ENCODE measurements around the gene OR52E4. TPM values are rescaled to one million over a fixed set of nuclear protein-coding genes. Genes with fewer than 3 reads are reported as not detected.

Gene OR52E4
- total and polyA plus RNA-seq, 2 donors (not counting 3 experiments of a cell fraction or from before 2014, with no cell fraction given), result not detected

DNA sequence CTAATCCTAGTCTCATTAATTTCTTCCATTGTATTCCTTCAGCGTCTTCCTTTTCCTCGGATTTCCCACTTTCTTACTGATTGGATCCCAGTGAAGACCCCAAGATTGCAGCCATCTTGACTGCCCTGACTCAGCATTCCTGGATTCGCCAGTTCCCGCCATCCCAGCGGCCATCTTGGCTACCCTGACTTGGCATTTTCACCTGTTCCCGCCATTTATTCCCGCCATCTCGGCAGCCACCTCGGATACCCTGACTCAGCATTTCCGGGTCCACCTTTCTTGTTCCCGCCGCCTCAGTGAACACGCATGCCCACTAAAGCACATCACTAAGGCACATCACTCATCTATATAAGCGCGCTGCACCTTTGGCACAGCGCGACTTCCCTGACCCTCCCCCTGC lies 47.8 kb downstream of the OR52E4 start:
- H3K9ac ChIP-seq (replicated peaks; ENCODE audit: extremely low read depth, insufficient read depth, low read length), result no peak overlapping the region
- H3K36me3 ChIP-seq (ENCODE audit: control insufficient read depth in 2 of 2, extremely low read depth in 1 of 2, insufficient read depth in 2 of 2, low read length in 2 of 2), result no peaks in the 10 kb centered on the region
- no peaks in the 10 kb centered on the region for H4K20me1 ChIP-seq (replicated peaks; ENCODE audit: control insufficient read depth, extremely low read depth, insufficient read depth, low read length)
- H3K27me3 ChIP-seq (ENCODE audit: control insufficient read depth in 2 of 2, insufficient read depth in 2 of 2, low read length in 2 of 2), result no peaks in the 10 kb centered on the region
- H3K4me3 ChIP-seq (replicated peaks in 1 of 3; ENCODE audit: insufficient read depth in 1 of 3, low read depth in 1 of 3, low read length in 3 of 3), result no peak overlapping the region
- H2AFZ ChIP-seq (ENCODE audit: low read depth, low read length), result no peak overlapping the region
- no TSS peak for BruUV-seq (replicated peaks)
- no peaks in the 10 kb centered on the region for H3K4me1 ChIP-seq (ENCODE audit: control insufficient read depth, extremely low read depth, insufficient read depth, low read length)
- no peak for TF ChIP-seq FOS (IDR thresholded peaks at IDR 0.05; ENCODE audit: borderline replicate concordance, insufficient read depth, low read length)
- no peak for TF ChIP-seq GATA2 (IDR thresholded peaks at IDR 0.05; ENCODE audit: insufficient read depth, insufficient read length, low read depth, low read length)
- no peak for TF ChIP-seq POLR2A (IDR thresholded peaks at IDR 0.05; ENCODE audit: low read depth, low read length)
- TF ChIP-seq MYC (IDR thresholded peaks at IDR 0.05; ENCODE audit: low read depth, low read length), result no peak
- TF ChIP-seq, protein P1, sequence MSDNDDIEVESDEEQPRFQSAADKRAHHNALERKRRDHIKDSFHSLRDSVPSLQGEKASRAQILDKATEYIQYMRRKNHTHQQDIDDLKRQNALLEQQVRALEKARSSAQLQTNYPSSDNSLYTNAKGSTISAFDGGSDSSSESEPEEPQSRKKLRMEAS (IDR thresholded peaks at IDR 0.05; ENCODE audit: insufficient read depth, insufficient read length), result no peak
- TF ChIP-seq JUN (IDR thresholded peaks at IDR 0.05; ENCODE audit: borderline replicate concordance, insufficient read depth, insufficient read length, low read depth), result no peak
- TF ChIP-seq POLR2AphosphoS5 (IDR thresholded peaks at IDR 0.05; ENCODE audit: insufficient read depth, low read depth, low read length), result no peak
- TF ChIP-seq EZH2 (IDR thresholded peaks at IDR 0.05; ENCODE audit: borderline replicate concordance, low read depth, low read length, severe bottlenecking), result no peak
- no peak for DNase-seq (ENCODE audit: low read depth, low spot score)
- ChIA-PET CTCF (no interaction called here), POLR2A (no interaction called here)
- H3K4me2 ChIP-seq (ENCODE audit: insufficient read depth, low read length), result no peak overlapping the region
- dilution Hi-C loops (cut with MboI; ENCODE audit: extremely low pct_ligation_motif_present, low sequenced_read_pairs) (no loop called here), intact Hi-C loops (cut with micrococcal nuclease) (no loop called here)
- FAIRE-seq, result no peak
- no peaks in the 10 kb centered on the region for H3K9me1 ChIP-seq (replicated peaks; ENCODE audit: control insufficient read depth, extremely low read depth, insufficient read depth, low read length)
- H3K79me2 ChIP-seq (ENCODE audit: control insufficient read depth, insufficient read depth, low read length), result no peaks in the 10 kb centered on the region
- H3K27ac ChIP-seq (ENCODE audit: insufficient read depth, low read depth, low read length), result no peak overlapping the region
- no peaks in the 10 kb centered on the region for H3K9me3 ChIP-seq (replicated peaks; ENCODE audit: control insufficient read depth, insufficient read depth, low read length)

DNA sequence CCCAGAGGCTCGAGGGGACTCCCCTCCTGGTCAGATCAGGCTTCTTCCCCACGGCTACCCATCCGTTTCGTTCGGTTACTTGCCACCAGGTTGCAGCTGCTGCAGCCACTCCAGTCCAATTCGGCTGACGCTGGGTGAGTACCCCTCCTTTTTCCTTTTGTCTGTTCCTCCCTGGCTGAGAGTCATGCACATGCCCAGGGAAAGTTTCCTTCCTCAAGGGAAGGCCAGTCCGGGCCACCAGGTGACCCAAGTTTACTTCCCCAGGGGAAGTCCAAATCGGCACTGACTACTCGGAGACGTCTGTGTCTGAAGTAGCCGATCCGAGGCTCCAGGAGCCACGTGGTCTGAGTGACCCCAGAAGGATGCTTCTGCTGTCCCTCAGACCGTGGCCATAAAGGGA lies 48.4 kb downstream of the OR52E4 start:
- no peaks in the 10 kb centered on the region for H3K79me2 ChIP-seq (ENCODE audit: control insufficient read depth, insufficient read depth, low read length)
- H3K27me3 ChIP-seq (ENCODE audit: control insufficient read depth in 2 of 2, insufficient read depth in 2 of 2, low read length in 2 of 2), result no peaks in the 10 kb centered on the region
- intact Hi-C loops (cut with micrococcal nuclease) (no loop called here), dilution Hi-C loops (cut with MboI; ENCODE audit: extremely low pct_ligation_motif_present, low sequenced_read_pairs) (no loop called here)
- no peak for DNase-seq (ENCODE audit: low read depth, low spot score)
- no peak overlapping the region for H3K9ac ChIP-seq (replicated peaks; ENCODE audit: extremely low read depth, insufficient read depth, low read length)
- H3K9me1 ChIP-seq (replicated peaks; ENCODE audit: control insufficient read depth, extremely low read depth, insufficient read depth, low read length), result no peaks in the 10 kb centered on the region
- H3K9me3 ChIP-seq (replicated peaks; ENCODE audit: control insufficient read depth, insufficient read depth, low read length), result no peaks in the 10 kb centered on the region
- H3K4me1 ChIP-seq (ENCODE audit: control insufficient read depth, extremely low read depth, insufficient read depth, low read length), result no peaks in the 10 kb centered on the region
- CTCF ChIA-PET, result no interaction called here
- H3K4me3 ChIP-seq (replicated peaks in 1 of 3; ENCODE audit: insufficient read depth in 1 of 3, low read depth in 1 of 3, low read length in 3 of 3), result no peak overlapping the region
- no peak overlapping the region for H3K27ac ChIP-seq (ENCODE audit: insufficient read depth, low read depth, low read length)
- TF ChIP-seq, protein P1 (IDR thresholded peaks at IDR 0.05; ENCODE audit: insufficient read depth, insufficient read length), result no peak
- no peak for TF ChIP-seq POLR2A (IDR thresholded peaks at IDR 0.05; ENCODE audit: low read depth, low read length)
- TF ChIP-seq POLR2AphosphoS5 (IDR thresholded peaks at IDR 0.05; ENCODE audit: insufficient read depth, low read depth, low read length), result no peak
- no peak for TF ChIP-seq EZH2 (IDR thresholded peaks at IDR 0.05; ENCODE audit: borderline replicate concordance, low read depth, low read length, severe bottlenecking)
- TF ChIP-seq, protein P2, sequence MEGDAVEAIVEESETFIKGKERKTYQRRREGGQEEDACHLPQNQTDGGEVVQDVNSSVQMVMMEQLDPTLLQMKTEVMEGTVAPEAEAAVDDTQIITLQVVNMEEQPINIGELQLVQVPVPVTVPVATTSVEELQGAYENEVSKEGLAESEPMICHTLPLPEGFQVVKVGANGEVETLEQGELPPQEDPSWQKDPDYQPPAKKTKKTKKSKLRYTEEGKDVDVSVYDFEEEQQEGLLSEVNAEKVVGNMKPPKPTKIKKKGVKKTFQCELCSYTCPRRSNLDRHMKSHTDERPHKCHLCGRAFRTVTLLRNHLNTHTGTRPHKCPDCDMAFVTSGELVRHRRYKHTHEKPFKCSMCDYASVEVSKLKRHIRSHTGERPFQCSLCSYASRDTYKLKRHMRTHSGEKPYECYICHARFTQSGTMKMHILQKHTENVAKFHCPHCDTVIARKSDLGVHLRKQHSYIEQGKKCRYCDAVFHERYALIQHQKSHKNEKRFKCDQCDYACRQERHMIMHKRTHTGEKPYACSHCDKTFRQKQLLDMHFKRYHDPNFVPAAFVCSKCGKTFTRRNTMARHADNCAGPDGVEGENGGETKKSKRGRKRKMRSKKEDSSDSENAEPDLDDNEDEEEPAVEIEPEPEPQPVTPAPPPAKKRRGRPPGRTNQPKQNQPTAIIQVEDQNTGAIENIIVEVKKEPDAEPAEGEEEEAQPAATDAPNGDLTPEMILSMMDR (IDR thresholded peaks at IDR 0.05; ENCODE audit: extremely low read depth in 1 of 2, insufficient read depth in 1 of 2, low read depth in 1 of 2, low read length in 2 of 2), result no peak
- no peak for TF ChIP-seq JUN (IDR thresholded peaks at IDR 0.05; ENCODE audit: borderline replicate concordance, insufficient read depth, insufficient read length, low read depth)
- no peak for TF ChIP-seq FOS (IDR thresholded peaks at IDR 0.05; ENCODE audit: borderline replicate concordance, insufficient read depth, low read length)
- no peak for TF ChIP-seq MYC (IDR thresholded peaks at IDR 0.05; ENCODE audit: low read depth, low read length)
- no peak for TF ChIP-seq GATA2 (IDR thresholded peaks at IDR 0.05; ENCODE audit: insufficient read depth, insufficient read length, low read depth, low read length)
- H2AFZ ChIP-seq (ENCODE audit: low read depth, low read length), result no peak overlapping the region
- no TSS peak for BruUV-seq (replicated peaks)
- H3K36me3 ChIP-seq (ENCODE audit: control insufficient read depth in 2 of 2, extremely low read depth in 1 of 2, insufficient read depth in 2 of 2, low read length in 2 of 2), result no peaks in the 10 kb centered on the region
- no peaks in the 10 kb centered on the region for H4K20me1 ChIP-seq (replicated peaks; ENCODE audit: control insufficient read depth, extremely low read depth, insufficient read depth, low read length)
- FAIRE-seq, result no peak
- POLR2A ChIA-PET, result no interaction called here
- no peak overlapping the region for H3K4me2 ChIP-seq (ENCODE audit: insufficient read depth, low read length)
